Tibial nerve (tissue), 3 donors: ENCODE data around the gene ELANE.
A peak's percentile ranks its signal among the peaks of the same experiment; 100 is the strongest.

Experiments
- POLR2A ChIP-seq, 2 donors: fragments of 450-650 bp; IDR thresholded peaks; one replicate each; pipeline ENCODE4 v1.6.1; 2017; ENCODE audit warnings: antibody characterized with exemption in 2 of 2, mild to moderate bottlenecking in 2 of 2, moderate library complexity in 2 of 2
- TF ChIP-seq, protein P1 (sequence below), 5 experiments: fragments of 200-600 bp in 3 of 5; fragments of 450-650 bp in 2 of 5; sonication (generic) in 3 of 5; IDR thresholded peaks; one replicate each; pipeline ENCODE4 v1.5.1; 2016 to 2019; ENCODE audit warnings: antibody characterized with exemption in 5 of 5, mild to moderate bottlenecking in 3 of 5, moderate library complexity in 2 of 5

DNA sequence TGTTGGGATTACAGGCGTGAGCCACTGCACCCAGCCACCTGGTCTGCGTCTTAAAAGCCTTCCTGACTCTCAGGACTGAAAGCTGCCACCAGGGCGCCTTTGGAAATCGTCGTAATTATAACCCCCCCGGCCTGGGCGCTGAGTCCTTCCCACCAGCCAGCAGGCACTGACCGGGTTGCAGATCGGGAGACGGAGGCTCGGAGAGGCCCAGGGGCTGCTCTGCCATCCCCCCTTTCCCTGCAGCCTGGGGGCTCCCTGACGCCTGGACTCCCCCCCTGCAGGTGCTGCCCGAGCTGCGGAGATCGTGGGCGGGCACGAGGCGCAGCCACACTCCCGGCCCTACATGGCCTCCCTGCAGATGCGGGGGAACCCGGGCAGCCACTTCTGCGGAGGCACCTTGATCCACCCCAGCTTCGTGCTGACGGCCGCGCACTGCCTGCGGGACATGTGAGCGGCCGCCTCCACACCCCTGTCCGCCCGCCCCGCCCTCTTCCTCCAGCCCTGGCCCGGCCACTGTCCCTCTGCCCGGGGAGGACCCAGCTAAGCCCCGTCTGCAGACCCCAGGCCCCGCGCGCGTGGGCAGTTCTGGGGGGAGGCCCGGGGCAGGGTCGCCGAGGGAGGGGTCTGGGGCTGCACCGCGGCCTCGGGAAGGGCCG is 8.8 kb upstream of the ELANE start:
- TF ChIP-seq POLR2A (IDR thresholded peaks at IDR 0.05), result no peak
- TF ChIP-seq, protein P1, sequence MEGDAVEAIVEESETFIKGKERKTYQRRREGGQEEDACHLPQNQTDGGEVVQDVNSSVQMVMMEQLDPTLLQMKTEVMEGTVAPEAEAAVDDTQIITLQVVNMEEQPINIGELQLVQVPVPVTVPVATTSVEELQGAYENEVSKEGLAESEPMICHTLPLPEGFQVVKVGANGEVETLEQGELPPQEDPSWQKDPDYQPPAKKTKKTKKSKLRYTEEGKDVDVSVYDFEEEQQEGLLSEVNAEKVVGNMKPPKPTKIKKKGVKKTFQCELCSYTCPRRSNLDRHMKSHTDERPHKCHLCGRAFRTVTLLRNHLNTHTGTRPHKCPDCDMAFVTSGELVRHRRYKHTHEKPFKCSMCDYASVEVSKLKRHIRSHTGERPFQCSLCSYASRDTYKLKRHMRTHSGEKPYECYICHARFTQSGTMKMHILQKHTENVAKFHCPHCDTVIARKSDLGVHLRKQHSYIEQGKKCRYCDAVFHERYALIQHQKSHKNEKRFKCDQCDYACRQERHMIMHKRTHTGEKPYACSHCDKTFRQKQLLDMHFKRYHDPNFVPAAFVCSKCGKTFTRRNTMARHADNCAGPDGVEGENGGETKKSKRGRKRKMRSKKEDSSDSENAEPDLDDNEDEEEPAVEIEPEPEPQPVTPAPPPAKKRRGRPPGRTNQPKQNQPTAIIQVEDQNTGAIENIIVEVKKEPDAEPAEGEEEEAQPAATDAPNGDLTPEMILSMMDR (IDR thresholded peaks at IDR 0.05), result peak in 1 of 5 experiments; percentile 14
